ENCODE results near the gene TENM4.

The TENM4 gene

DNA sequence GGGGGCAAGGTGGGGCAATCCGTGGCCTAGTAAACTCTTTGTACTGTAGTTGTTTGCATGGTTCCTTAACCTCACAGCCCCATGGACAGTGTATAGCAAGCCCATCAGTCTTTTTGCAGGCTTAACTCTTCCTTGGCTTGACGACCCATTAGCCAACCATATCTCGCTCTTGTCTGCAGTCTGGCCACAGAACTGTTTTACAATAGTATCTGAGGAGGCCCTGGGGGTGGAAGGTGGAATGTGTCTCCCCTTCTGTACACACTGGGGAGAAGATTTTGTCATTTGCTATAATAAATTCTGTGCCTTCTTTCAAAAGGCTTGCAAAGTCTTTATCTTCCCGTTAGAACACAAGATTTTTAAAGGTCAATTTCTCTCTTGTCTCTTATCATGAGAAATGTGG, 675.9 kb downstream of the TENM4 start:
- no peak for DNase-seq

- no peak for DNase-seq
These were observed 677.2 kb downstream of the TENM4 start for GRCh38 chr11:78763664-78764063.

GRCh38 chr11:78762105-78762504, 678.7 kb downstream of the TENM4 start:
- DNase-seq = no peak

DNA sequence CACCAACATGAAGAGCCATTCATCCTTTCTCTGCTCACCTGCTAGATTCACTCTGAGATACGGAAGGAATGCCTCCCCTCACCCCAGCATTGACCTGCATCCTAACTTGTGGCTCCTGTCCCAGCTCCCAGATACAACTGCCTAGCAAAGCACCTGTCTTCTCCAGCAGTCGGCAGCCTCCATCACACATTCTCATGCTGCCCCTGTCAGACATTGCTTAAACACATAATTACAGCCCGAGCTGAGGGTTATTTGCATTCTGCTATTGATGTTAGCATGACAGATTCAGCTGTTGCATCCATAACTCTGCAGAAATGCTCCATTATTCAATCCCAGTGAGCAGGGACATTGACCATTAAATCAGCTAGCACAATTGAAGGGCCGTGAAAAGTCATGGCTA, 681.8 kb downstream of the TENM4 start:
- DNase-seq = no peak

GRCh38 chr11:78753297-78753696, 687.5 kb downstream of the TENM4 start:
- DNase-seq = no peak

DNA sequence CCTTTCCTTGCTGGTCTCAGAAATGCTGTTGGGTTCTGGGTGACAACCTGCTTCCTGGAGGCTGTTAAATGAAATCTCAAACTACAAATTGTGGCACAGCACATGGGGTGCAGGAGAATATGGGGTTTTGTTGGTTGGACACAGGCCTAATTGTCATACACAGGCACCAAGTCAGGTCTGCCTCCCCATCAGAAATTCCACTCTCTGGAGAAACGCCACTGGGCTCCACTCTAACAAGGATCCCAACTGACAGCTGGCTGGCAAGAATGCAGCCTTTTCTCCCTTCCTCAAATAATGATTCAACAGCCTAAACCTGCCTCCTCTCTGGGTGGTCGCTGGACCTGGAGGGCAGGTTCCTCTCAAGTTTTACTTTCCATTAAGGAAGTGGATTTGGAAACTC, 688.3 kb downstream of the TENM4 start:
- DNase-seq = no peak

- DNase-seq = no peak
These were observed 691.7 kb downstream of the TENM4 start for GRCh38 chr11:78748918-78749690.

DNA sequence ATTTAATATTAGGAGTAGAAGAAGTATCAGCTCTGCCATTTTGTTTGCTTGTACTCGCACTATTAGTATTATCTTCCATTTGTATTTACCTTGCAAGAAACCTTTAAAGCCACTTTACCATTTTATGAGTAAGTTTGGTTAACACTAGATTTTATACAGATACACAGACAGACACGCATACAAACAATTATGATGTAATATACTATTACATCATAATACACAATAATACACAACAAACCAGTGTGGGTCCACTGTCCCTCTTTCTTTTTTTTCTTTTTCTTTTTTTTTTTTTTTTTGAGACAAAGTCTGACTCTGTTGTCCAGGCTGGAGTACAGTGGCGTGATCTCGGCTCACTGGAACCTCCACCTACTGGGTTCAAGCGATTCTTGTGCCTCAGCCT, 695.9 kb downstream of the TENM4 start:
- DNase-seq = no peak

GRCh38 chr11:78744202-78744601, 696.6 kb downstream of the TENM4 start:
- no peak for DNase-seq

- DNase-seq = no peak
These were observed 698.4 kb downstream of the TENM4 start for GRCh38 chr11:78742430-78742829.

GRCh38 chr11:78741741-78742140, 699.1 kb downstream of the TENM4 start:
- DNase-seq = no peak

DNA sequence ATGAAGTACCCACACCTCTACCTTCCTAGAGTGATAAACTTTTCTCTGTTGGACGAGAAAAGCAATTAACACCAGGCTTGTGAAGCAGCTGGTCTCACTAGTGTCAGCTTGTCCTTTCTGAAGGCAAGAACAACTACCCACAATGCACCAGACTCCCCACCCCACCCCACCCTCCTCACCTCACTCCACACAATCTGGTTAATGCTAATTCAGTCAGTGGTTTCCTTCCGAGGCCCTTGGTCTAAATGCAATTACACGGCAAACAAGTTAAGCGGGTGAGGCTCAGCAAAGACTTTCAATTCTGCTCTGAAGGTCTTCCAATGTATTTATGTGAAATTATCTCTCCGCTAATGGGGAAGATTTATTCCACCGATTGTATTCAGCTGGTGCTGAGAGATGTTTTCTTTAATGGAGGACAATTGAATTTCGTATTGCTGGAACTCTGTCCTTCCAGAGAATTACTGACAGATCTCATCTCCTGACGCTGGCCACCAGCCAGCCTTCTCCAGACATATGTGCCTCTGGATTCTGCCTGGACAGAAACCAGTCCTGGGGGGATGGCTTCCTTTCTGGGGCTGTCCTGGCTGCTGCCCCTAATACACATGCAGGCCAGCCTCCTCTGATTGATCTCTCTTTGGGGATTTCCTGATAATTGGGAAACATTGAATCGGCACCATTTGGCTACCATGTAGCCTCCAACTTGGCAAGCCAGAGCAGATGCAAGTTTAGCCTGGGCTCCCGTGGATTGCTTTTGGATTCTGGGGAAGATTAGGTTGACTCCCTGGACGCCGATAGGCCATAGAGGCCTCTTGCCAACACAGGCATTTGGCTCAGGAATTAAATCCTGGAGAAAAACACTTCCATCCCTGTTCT, 700.4 kb downstream of the TENM4 start:
- no peak for DNase-seq

GRCh38 chr11:78737891-78738290, 702.9 kb downstream of the TENM4 start:
- DNase-seq = no peak

GRCh38 chr11:78737301-78737700, 703.5 kb downstream of the TENM4 start:
- no peak for DNase-seq

- no peak for DNase-seq
These were observed 705.1 kb downstream of the TENM4 start for GRCh38 chr11:78735711-78736110.

DNA sequence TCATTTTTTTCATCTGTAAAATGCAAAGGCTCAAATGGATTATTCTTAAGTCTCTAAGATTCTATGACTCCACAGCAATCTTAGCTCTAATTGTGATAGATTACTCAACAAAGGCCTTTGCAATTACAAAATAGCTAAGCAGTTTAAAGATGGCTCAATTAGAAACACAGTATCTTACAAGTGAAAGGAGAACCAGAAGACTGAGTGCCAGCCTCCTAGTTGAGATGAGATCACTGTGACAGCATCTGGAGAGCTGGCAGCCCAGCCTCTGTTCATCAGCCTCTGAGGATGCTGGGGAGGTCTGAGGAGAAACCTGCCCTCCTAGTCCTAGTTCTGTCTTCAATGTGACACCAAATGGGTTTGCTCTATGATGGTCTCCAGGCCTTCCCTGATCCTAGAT, 707.8 kb downstream of the TENM4 start:
- no peak for DNase-seq

DNA sequence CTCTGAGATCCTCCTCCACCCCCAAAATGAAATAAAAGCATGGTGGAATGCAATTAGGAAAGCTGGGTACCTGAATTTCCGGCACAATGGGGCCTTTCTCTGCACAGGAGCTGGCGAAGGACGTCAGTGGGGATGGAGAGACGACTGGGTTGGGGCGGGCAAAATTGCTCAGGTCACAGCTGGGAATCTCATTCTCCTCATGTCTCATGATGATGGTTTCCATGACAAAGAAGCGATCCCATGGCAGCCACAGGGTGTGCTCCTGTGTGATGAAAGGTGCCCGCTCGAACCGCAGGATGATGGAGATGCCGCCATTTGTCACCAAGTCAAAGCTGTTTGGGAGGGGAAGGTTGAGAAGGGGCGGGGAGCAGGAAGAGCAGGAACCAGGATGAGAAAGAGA, 708.6 kb downstream of the TENM4 start:
- DNase-seq = no peak

GRCh38 chr11:78731027-78731426, 709.8 kb downstream of the TENM4 start:
- DNase-seq = no peak

DNA sequence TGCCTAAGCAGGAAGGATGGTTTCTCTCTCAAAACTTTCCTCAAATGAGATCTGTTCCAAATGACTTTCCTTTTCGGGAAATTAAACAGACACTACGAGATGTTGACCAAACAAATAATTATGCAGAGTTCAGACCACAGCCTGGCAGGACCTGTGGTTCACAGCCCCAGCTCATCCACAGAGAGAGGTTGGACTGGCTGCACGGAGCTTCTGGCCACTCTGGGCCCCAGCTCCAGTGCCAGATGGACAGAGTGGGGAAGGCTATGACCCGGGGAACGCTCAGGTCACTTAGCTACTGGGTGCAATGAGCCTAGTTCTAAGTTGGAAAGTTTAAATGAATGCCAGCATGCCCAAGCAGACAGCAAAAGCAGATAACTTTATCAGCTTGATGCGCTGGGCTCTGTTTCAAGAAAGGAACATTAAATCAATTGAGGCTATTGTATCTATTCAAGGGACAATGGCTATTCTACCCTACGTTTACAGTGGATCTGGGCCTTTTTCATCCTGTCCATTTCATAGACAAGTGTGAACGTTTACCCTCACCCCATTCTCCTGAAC, 710.5 kb downstream of the TENM4 start:
- DNase-seq = no peak

- no peak for DNase-seq
These were observed 713.0 kb downstream of the TENM4 start for GRCh38 chr11:78727816-78728215.

- DNase-seq = no peak
These were observed 715.6 kb downstream of the TENM4 start for GRCh38 chr11:78725200-78725599.

DNA sequence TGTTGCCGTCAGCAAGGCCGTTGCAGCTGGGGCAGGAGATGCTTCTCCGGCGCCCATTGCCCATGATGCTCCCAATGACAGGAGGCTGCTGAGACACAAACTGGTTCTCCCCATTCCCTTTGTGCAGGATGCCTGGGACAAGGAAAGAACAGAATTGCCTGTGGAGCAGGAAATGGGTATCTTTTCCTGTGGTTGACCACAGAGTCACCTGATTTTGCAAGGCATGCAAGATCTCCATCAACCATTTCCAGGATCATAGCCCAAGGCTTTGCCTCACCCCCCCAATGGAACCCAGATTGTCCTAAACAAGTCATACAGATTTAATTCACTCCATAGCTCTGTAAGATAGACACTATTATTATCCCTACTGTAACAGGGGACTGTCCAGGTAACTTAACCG, 718.0 kb downstream of the TENM4 start:
- no peak for DNase-seq

- no peak for DNase-seq
These were observed 720.4 kb downstream of the TENM4 start for GRCh38 chr11:78720281-78720989.

All from activated CD4-positive, alpha-beta T cell treated with anti-CD3 and anti-CD28 coated beads, Interleukin-2, amount 50 U/mL, for 48 hours (primary cell).